WTC11 (cell line): ENCODE results near the gene HMX1. TPM values are rescaled to one million over a fixed set of nuclear protein-coding genes. Genes with fewer than 3 reads are reported as not detected.

Experiments used
- ATAC-seq: fragments of 200-7000 bp; cut with Tn5 transposase; 2 replicates; pipeline ENCODE4 v1.10.0; 2021; ENCODE audit warnings: mild to moderate bottlenecking, moderate library complexity
- CTCF ChIA-PET: fragments of 300-600 bp; sonication (Branson Sonifier 250); formaldehyde crosslinking; loops from one replicate; lab custom pipeline; 2021; ENCODE audit warnings: antibody characterized with exemption; lab: Charles Lee
- POLR2A ChIA-PET: fragments of 350-600 bp; sonication (Branson Sonifier 250); formaldehyde crosslinking; loops from one replicate; lab custom pipeline; 2021; ENCODE audit warnings: antibody characterized with exemption; lab: Charles Lee
- DNase-seq: peaks from one replicate; pipeline ENCODE4 v3.0.0; 2021; ENCODE audit warnings: low spot score
- H3K27ac Mint-ChIP-seq: 2 replicates; pipeline ENCODE4 v1.8.0; 2021; ENCODE audit warnings: mixed read lengths
- H3K27me3 Mint-ChIP-seq: 2 replicates; pipeline ENCODE4 v1.8.0; 2021; ENCODE audit warnings: low read depth, mild to moderate bottlenecking, moderate library complexity, mixed read lengths
- H3K36me3 Mint-ChIP-seq: 2 replicates; pipeline ENCODE4 v1.8.0; 2021; ENCODE audit warnings: mixed read lengths
- H3K4me1 Mint-ChIP-seq: 2 replicates; pipeline ENCODE4 v1.8.0; 2022; ENCODE audit warnings: mixed read lengths
- H3K4me3 Mint-ChIP-seq: 2 replicates; pipeline ENCODE4 v1.8.0; 2021; ENCODE audit warnings: mild to moderate bottlenecking, moderate library complexity, mixed read lengths
- H3K9me3 Mint-ChIP-seq: 2 replicates; pipeline ENCODE4 v1.8.0; 2021; ENCODE audit warnings: mixed read lengths
- CREM ChIP-seq: sonication (generic); formaldehyde crosslinking; IDR thresholded peaks from 2 replicates; pipeline ENCODE4 v1.8.1; 2022; ENCODE audit warnings: mild to moderate bottlenecking, missing genetic modification reagents, moderate library complexity
- GTF2I ChIP-seq: fragments of 250-450 bp; sonication (Bioruptor Pico); conservative IDR thresholded peaks from 2 replicates; pipeline ENCODE4 v1.4.0; 2021; ENCODE audit warnings: mild to moderate bottlenecking
- SP1 ChIP-seq: sonication (generic); formaldehyde crosslinking; conservative IDR thresholded peaks from 2 replicates; pipeline ENCODE4 v1.8.1; 2022; ENCODE audit warnings: missing genetic modification reagents
- TP53 ChIP-seq: sonication (generic); formaldehyde crosslinking; IDR thresholded peaks from 2 replicates; pipeline ENCODE4 v1.8.1; 2023; ENCODE audit warnings: mild to moderate bottlenecking, missing genetic modification reagents
- ZNF138 ChIP-seq: sonication (generic); formaldehyde crosslinking; conservative IDR thresholded peaks from 2 replicates; pipeline ENCODE4 v1.8.1; 2022; ENCODE audit warnings: mild to moderate bottlenecking, moderate library complexity, missing genetic modification reagents
- ZNF232 ChIP-seq: sonication (generic); formaldehyde crosslinking; IDR thresholded peaks from 2 replicates; pipeline ENCODE4 v1.8.0; 2022; ENCODE audit warnings: mild to moderate bottlenecking, missing genetic modification reagents
- total RNA-seq: library from RNA; stranded (reverse); gene quantifications from 3 replicates; pipeline ENCODE4 v1.2.3, GENCODE V29; 2021
- TF ChIP-seq, protein P1 (sequence below): fragments of 250-450 bp; sonication (Bioruptor Pico); conservative IDR thresholded peaks from 2 replicates; pipeline ENCODE4 v1.9.0; 2021; ENCODE audit warnings: mild to moderate bottlenecking
- TF ChIP-seq, protein P2 (sequence below): sonication (generic); formaldehyde crosslinking; IDR thresholded peaks from 2 replicates; pipeline ENCODE4 v1.8.1; 2022; ENCODE audit warnings: missing genetic modification reagents, borderline replicate concordance
- TF ChIP-seq, protein P3 (sequence below): sonication (generic); formaldehyde crosslinking; IDR thresholded peaks from 2 replicates; pipeline ENCODE4 v1.8.0; 2022; ENCODE audit warnings: mild to moderate bottlenecking, missing genetic modification reagents
- TF ChIP-seq, protein P4 (sequence below): sonication (generic); formaldehyde crosslinking; IDR thresholded peaks from 2 replicates; pipeline ENCODE4 v1.8.1; 2023; ENCODE audit warnings: mild to moderate bottlenecking, missing genetic modification reagents, borderline replicate concordance
- TF ChIP-seq, protein P5 (sequence below): sonication (generic); formaldehyde crosslinking; IDR thresholded peaks from 2 replicates; pipeline ENCODE4 v1.8.1; 2023; ENCODE audit warnings: mild to moderate bottlenecking, missing genetic modification reagents

HMX1 gene
- total RNA-seq, 1 experiment from 2014 or later: 10.0 TPM

DNA sequence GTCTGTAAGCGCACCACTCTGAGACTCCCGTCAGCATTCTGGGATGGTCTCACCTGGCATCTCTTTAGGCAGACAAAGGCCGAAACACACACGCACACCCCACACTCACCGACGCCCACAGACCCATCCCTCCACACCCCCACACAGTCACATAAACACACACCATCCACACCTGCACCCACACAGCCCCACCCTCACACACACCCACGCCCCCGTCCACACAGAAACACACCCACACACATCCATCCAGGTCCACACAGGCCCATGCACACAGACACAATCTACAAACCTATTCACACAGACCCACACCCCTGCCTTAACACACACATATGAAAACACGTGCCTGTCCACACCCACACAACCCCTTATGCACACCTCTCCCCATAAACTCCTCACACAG, 9.2 kb upstream of the HMX1 start (continued):
- TF ChIP-seq, protein P1, sequence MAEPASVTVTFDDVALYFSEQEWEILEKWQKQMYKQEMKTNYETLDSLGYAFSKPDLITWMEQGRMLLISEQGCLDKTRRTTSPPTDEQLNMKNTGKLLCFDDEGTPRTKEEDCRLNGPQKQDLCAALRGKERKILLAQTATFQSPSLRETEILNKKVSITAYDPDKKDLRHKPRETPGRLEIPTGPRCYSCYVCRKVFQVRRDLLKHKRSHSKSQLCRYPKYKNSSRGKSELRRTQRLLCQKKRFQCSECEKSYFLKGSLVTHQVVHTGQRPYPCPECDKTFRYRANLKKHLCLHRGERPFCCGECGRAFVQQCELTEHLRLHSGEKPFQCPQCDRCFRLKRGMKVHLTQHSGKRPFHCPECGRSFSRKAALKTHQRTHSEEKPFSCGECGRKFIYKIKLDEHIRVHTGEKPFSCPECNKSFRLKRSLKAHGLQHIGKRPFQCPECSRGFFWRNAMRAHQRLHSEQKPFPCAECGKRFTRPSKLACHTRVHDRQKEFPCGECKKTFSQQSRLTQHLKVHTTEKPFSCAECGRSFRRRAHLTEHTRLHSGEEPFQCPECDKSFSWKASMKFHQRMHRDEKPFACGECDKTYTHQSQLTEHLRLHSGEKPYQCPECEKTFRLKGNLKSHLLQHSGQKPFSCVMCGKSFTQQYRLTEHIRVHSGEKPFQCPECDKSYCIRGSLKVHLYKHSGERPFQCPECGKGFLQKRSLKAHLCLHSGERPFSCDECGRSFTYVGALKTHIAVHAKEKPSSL (CRISPR knock-in tag): no peak
- TF ChIP-seq, protein P2, sequence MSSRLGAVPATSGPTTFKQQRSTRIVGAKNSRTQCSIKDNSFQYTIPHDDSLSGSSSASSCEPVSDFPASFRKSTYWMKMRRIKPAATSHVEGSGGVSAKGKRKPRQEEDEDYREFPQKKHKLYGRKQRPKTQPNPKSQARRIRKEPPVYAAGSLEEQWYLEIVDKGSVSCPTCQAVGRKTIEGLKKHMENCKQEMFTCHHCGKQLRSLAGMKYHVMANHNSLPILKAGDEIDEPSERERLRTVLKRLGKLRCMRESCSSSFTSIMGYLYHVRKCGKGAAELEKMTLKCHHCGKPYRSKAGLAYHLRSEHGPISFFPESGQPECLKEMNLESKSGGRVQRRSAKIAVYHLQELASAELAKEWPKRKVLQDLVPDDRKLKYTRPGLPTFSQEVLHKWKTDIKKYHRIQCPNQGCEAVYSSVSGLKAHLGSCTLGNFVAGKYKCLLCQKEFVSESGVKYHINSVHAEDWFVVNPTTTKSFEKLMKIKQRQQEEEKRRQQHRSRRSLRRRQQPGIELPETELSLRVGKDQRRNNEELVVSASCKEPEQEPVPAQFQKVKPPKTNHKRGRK (CRISPR knock-in tag): no peak
- TF ChIP-seq ZNF232 (CRISPR knock-in tag) (no peak), CREM (CRISPR knock-in tag) (no peak), TP53 (CRISPR knock-in tag) (no peak), GTF2I (no peak)
- TF ChIP-seq, protein P3, sequence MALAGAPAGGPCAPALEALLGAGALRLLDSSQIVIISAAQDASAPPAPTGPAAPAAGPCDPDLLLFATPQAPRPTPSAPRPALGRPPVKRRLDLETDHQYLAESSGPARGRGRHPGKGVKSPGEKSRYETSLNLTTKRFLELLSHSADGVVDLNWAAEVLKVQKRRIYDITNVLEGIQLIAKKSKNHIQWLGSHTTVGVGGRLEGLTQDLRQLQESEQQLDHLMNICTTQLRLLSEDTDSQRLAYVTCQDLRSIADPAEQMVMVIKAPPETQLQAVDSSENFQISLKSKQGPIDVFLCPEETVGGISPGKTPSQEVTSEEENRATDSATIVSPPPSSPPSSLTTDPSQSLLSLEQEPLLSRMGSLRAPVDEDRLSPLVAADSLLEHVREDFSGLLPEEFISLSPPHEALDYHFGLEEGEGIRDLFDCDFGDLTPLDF: no peak
- TF ChIP-seq, protein P4, sequence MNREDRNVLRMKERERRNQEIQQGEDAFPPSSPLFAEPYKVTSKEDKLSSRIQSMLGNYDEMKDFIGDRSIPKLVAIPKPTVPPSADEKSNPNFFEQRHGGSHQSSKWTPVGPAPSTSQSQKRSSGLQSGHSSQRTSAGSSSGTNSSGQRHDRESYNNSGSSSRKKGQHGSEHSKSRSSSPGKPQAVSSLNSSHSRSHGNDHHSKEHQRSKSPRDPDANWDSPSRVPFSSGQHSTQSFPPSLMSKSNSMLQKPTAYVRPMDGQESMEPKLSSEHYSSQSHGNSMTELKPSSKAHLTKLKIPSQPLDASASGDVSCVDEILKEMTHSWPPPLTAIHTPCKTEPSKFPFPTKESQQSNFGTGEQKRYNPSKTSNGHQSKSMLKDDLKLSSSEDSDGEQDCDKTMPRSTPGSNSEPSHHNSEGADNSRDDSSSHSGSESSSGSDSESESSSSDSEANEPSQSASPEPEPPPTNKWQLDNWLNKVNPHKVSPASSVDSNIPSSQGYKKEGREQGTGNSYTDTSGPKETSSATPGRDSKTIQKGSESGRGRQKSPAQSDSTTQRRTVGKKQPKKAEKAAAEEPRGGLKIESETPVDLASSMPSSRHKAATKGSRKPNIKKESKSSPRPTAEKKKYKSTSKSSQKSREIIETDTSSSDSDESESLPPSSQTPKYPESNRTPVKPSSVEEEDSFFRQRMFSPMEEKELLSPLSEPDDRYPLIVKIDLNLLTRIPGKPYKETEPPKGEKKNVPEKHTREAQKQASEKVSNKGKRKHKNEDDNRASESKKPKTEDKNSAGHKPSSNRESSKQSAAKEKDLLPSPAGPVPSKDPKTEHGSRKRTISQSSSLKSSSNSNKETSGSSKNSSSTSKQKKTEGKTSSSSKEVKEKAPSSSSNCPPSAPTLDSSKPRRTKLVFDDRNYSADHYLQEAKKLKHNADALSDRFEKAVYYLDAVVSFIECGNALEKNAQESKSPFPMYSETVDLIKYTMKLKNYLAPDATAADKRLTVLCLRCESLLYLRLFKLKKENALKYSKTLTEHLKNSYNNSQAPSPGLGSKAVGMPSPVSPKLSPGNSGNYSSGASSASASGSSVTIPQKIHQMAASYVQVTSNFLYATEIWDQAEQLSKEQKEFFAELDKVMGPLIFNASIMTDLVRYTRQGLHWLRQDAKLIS (CRISPR knock-in tag): no peak
- TF ChIP-seq, protein P5, sequence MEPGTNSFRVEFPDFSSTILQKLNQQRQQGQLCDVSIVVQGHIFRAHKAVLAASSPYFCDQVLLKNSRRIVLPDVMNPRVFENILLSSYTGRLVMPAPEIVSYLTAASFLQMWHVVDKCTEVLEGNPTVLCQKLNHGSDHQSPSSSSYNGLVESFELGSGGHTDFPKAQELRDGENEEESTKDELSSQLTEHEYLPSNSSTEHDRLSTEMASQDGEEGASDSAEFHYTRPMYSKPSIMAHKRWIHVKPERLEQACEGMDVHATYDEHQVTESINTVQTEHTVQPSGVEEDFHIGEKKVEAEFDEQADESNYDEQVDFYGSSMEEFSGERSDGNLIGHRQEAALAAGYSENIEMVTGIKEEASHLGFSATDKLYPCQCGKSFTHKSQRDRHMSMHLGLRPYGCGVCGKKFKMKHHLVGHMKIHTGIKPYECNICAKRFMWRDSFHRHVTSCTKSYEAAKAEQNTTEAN: no peak

DNA sequence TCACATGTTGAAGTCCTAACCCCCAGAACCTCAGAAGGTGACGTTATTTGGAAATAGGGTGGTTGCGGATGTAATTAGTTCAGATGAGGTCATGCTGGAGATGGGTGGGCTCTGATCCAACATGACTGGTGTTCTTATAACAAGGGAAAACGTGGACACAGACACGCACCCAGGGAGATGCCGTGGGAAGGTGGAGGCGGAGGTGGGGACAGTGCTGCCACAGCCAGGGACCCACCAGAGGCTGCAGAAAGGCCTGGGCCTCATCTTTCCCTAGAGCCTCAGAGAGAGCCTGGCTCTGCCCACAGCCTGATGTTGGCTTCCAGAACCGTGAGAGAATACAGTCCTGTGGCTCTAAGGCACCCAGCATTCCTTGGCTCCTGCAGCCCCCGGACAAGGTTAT, 7.9 kb upstream of the HMX1 start:
- DNase-seq (no peak), ATAC-seq (no peak)
- Mint-ChIP-seq H3K27ac (no peak overlapping the region), H3K36me3 (no peaks in the 10 kb centered on the region), H3K4me1 (peaks cover 17% of the 10 kb centered on the region), H3K4me3 (no peak overlapping the region), H3K27me3 (peaks cover 97% of the 10 kb centered on the region), H3K9me3 (no peaks in the 10 kb centered on the region)
- TF ChIP-seq SP1: no peak
- ChIA-PET CTCF (interaction anchor here (0.6 to 2.1 kb wide), 2 partner anchors 8 to 192 kb away, joined by 3 to 7 read pairs; no protein-coding TSS in a partner anchor), POLR2A (no interaction called here)

DNA sequence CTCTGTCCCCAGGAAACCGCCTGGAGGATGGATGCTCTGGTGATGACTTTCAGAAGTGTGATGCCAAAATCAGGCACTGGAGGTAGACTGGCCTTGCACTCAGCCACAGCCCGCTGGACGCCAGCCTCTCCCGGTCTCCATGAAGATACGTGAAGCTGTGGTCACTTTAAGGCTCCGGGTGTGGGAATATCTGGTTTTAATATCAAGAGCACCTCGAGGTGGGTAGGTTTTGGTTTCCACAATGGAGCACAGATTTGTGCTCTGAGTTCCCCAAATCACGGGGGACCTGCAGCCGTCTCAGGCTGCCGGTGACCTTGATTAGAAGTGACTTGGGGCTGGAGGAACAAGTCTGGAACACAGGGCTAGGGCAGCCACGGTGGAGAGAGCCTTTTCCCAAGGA, 6.8 kb upstream of the HMX1 start:
- CTCF ChIA-PET: interaction anchor here (1.0 to 2.1 kb wide), 2 partner anchors 9 to 40 kb away, joined by 5 to 7 read pairs; no protein-coding TSS in a partner anchor
- H3K4me1 Mint-ChIP-seq: peaks cover 17% of the 10 kb centered on the region
- no peak for TF ChIP-seq ZNF138
- no peak overlapping the region for H3K4me3 Mint-ChIP-seq
- H3K9me3 Mint-ChIP-seq: no peaks in the 10 kb centered on the region
- no peaks in the 10 kb centered on the region for H3K36me3 Mint-ChIP-seq
- DNase-seq: no peak
- H3K27ac Mint-ChIP-seq: no peak overlapping the region
- ATAC-seq: no peak
- H3K27me3 Mint-ChIP-seq: peaks cover 97% of the 10 kb centered on the region
- POLR2A ChIA-PET: no interaction called here
